ENCODE results near the gene TMEM51.

Gene TMEM51

DNA sequence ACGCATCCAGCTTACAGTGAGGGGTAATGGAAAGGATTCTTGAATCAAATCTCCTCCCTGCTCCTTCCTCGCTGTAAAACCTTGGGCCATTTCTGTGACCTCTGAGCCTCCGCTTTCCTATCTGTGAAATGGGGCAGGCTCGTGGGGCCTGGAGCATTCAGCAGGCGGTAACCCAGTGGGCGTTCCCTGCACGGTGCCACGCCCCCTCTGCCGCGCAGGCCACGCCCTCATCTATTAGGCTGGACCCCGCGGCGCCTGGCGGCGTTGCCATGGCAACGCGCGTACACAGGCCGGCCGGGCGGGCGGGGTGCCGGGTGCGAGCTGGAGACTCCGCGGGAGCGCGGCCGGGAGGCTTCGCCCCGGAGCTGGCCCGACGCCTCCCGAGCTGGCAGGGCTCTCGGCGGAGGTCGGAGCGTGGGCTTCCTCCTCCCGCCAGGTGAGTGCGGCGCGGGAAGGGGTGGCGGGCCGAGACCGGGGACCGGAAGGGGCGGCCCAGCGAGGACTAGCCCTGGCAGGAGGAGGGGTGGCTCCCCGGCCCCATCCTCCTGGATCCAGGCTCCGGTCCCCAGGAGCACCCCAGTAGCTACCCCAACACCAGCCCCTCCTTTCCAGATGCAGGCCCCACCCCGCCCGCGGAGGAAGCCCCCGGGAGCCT is 93.5 kb downstream of the TMEM51 start, which contains the start of gene FHAD1:
Gene FHAD1, plus strand, starts transcription at position 264 of the 655 bp plus-strand sequence. CDS start 4,562 bp downstream, outside the sequence.
- DNase-seq (ENCODE audit: low spot score): peak; percentile 56

DNA sequence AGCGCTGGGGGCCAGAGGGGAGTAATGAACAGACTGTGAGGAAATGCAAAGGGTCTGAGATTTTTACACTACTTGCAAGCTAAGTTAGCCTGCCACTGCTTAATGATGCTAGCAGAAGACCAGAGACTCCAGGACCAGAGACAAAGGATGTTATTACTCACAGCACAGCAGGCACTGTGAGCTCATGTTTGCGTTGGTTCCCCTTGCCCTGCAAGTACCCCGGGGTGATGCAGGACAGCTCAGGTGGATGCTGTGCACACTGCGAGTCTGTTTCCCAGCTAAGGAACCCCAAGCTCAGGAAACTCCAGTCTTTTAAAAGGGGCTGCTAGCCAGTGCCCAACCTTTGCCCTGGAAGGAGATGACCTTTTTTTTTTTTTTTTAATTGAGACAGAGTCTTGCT is 94.7 kb downstream of the TMEM51 start:
- DNase-seq (ENCODE audit: low spot score): no peak

DNA sequence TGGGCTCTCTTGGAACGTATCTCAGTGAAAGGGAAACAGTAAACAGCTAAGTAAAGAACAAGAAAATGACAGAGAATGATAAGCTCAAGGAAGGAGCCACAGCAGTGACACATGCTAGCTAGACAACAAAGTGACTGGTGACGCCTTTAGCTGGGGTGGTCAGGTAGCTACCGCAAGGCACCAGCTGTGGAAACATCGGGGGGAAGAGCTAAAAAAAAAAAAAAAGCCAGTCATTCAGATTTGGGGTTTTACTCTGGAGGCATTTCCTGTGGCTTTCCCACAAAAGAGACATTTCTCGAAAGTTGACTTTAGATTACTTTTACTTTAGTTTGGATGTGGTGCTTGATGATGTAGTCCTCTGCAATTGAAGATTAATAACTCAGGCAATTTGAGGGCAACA is 95.5 kb downstream of the TMEM51 start:
- DNase-seq (ENCODE audit: low spot score): no peak

DNA sequence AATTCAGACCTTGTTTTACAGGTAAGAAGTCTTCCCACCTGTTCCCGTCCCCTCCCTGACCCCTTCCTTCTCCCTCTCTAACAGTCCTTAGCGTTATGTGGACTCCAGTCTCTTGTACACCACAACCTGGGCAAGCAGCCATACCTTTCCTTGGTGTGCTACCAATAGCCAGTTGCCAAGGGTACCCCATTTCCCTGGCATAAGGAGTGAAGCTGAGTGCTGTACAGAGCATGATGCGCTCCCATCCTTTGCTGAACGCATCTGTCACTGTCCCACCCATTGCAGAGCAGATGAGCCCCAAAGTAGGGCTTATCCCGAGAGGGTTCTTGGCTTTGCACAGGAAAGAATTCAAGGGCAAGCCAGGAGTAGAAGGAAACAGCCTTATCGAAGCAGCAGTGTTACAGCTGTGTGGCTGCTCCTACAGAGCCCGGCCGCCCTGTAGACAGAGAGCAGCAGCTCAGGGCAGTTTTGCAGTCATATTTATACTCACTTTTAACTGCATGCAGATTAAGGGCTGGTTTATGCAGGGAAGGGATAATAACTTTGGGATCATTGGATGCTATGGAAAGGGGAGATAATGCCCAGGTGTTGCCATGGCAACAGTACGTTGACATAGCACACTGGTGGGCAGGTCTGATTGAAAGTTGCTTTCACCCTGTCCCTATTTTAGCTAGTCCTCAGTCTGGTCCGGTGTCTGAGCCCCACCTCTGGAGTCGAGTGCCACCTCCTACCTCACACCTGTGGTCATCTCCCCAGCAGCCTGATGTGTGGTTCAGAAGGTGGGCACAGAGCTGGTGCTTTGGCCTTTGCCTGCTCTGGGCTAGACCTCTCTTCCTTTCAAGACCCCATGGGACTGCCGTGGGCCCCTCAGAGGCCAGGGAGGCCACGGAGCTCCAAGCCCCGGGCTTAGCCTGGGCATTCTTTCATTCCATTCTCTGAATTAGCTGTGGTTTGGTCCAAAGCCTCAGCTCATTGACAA is 98.6 kb downstream of the TMEM51 start:
- no peak for DNase-seq (ENCODE audit: low spot score)

DNA sequence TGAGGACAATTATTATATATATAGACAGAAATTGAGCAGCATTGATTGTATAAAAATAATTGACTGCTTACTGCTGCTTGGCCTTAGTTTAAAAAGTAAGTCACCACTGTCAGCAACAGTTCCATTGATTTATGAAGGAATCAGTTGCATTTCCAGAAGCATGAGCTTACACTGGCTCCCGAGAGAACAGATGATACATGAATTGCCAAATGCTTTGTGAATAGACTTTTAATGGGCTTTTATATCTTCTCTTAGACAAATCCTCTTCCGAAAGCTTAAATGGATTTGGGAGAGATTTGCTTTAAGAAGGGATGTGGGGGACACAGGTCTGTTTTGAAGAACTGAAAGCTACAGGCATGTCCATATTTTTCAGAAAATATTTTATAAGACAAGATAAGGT is 101.0 kb downstream of the TMEM51 start:
- no peak for DNase-seq (ENCODE audit: low spot score)

DNA sequence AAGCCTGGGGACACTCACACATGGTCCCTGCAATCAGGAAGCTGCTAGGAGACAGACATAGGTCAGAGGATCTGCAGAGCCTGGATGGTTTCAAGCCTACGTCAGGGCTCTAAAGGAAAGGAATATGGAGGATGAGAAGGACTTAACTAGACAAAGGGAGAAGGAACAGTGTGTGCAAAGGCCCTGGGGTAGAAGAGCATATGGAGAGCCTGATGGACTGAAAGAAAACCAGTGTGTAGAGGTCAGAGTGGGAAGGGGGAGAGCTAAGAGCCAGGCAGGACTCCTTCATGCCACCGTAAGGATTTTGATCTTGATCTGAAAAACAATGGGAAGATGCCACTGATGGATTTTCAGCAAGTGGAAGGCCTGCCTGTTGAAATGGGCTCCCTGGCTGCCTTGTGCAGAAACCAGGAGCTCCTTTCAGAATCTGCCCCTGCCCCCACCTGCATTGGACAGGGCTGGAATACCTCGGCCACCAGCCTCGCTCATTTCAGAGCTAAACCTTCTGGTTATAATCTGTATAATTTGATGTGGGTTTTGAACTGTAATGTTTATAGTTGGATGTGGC is 102.1 kb downstream of the TMEM51 start:
- DNase-seq (ENCODE audit: low spot score): no peak

DNA sequence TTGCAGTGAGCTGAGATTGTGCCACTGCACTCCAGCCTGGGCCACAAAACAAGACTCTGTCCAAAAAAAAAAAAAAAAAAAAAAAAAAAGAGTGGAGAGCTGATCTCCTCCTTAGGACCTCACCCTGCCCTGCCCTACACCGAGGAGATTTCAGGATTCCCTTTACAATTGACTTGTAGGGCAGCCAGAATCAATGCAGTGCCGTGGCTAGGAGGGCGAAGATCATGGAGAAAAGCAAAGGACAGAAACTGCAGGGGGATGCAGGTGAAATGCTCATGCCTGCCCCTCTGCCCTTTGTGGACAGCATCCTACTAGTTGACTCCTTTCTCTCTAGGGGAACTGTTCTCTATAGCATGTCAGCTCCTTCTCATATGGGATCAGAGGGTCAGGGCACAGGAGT is 103.0 kb downstream of the TMEM51 start:
- no peak for DNase-seq (ENCODE audit: low spot score)

DNA sequence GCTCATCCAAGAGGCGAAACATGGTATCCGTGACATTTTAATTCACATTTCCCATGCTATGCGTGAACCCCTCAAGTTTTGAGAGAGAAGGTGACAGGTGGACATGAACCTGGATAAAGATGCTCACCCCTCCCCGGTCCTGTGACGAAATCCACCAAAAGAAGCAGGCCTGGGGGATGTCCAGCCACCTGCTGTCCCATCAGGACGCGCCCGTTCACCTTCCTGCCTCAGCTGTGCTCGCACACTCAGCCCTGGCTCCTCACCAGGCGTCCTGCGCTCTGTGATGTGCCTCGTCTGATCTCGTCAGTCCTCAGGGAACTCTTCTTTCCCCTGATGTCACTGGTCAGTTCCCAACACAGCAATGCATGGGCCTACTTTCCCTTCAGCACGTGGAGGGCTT is 103.8 kb downstream of the TMEM51 start:
- DNase-seq (ENCODE audit: low spot score): no peak

DNA sequence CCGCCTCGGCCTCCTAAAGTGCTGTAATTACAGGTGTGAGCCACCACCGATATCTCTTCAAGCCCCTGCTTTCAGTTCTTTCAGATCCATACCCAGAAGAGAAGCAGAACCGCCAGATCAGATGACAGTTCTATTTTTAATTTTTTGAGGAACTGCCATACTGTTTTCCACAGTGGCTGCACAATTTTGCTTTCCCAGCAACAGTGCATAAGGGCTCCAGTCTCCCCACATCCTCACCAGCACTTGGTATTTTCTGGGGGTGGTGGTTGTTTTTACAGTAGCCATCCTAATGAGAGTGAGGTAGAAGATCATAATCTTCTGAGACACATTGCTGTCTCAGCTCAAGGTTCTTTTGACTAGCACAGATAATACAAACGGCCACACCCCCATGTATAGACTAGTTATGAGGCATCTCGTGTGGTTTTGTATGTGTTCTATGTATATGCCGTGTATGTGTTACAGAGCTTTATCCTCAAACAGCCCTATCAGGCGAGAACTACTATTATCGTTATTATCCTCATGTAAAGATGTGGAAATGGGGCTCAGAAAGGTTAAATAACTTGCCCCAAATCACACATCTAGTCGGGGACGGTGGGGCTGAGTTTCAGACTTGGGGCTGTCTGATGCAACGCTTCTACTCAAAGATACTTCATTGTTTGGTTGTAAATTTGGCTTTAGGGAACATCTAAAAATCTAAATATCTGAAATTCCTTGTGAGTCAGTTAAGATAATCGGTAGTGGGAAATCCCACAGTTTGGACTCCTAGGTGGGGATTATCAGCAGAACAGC is 105.5 kb downstream of the TMEM51 start:
- no peak for DNase-seq (ENCODE audit: low spot score)

DNA sequence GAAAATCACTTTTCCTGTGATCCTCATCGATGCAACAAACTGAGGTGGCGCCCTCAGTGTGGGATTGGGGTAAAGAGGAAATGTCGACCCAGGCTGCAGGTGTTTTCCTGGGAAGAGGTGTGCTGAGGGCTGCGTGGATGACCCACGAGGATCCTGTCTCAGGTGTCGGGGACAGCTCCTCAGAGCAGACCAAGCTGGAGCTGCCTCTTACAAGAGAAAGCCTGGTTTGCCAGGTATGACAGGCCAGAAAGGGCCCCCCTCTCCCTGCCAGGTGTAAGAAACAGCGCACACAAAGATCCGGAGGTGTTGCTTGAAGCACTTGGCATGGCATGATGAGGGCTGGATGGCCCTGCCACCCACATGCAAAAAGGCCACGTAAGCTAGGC is 106.1 kb downstream of the TMEM51 start:
- DNase-seq (ENCODE audit: low spot score): no peak

DNA sequence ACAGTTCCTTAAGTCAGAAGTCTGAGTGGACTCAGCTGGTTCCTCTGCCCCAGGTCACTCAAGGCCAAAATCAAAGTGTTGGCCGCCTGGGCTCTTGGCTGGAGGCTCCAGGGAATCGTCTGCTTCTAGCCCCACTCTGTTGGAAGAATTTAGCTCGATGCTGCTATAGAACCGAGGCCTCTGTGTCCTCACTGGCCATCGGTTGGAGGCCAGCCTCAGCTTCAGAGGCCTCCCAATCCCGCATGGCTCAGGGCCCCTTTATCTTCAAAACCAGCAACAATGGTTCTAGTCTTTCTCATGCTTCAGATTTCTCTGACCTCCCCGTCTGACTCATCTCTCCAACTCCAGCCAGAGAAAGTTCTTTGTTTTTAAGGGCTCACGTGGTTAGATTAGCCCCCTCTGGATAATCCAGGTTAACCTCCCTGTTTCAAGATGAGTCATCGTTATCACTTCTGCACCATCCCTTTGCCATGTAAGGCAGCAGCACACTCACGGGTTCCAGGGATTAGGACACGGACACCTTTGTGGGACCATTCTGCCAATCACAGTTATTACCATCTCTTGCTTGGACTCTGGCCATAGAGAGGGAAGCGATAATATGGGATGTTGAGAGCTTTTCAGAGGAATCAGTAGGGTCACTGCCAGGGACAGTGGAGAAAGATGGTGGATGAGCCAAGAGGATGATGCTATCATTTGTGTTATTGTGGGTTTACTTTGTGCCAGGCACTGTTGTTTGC is 107.0 kb downstream of the TMEM51 start:
- no peak for DNase-seq (ENCODE audit: low spot score)

DNA sequence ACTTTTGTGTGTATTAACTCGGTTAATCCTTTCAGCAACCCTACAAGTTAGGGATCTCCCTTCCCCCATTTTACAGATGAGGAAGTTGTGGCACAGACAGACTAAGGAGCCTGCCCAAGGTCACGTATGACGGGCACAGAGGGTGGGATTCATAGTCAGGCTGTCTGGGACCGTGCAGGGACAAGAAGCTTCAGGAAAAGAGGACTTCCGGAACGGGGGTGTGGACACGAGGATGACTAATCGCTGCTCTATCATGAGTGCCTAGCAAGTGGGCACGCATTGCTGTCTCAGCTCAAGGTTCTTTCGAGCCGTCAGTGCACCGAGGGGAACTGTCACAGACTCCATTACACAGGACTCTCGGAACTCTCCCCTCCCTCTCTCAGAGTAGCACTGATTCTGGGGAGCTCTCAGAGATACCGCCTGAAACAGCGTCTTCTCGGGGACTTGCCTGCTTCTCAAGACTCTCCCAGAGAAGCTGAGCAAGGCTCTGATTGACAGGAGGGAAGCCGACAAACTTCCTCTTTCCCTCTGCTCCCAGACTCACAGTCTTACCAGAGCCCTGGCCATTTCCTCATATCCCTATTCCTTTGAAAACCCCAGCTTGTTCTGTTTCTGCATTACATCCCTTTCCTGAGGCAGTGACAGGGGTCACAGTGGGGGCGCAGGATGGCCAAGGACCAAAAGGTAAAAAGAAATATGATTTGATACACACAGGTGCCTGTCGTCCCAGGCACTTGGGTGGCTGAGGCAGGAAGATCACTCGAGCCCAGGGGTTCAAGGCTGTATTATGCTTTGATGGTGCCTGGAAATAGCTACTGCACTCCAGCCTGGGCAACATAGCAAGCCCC is 107.8 kb downstream of the TMEM51 start:
- DNase-seq (ENCODE audit: low spot score): no peak

DNA sequence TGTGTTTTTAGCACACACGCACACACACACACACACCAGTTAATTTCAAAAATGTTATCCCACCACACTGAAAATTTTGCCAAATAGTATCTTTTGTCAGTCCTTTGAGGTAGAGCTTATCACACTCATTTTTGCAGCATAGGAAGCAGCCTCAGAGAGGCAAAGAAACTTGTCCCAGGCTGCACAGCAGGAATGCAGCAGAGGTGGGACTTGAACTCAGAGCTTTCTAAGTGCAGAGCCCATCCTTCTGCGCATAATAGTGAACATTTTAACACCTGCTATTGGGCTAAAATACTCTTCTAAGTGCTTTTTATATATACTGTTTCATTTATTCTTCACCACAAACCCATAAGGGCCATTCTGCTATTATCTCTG is 108.4 kb downstream of the TMEM51 start:
- DNase-seq (ENCODE audit: low spot score): no peak

DNA sequence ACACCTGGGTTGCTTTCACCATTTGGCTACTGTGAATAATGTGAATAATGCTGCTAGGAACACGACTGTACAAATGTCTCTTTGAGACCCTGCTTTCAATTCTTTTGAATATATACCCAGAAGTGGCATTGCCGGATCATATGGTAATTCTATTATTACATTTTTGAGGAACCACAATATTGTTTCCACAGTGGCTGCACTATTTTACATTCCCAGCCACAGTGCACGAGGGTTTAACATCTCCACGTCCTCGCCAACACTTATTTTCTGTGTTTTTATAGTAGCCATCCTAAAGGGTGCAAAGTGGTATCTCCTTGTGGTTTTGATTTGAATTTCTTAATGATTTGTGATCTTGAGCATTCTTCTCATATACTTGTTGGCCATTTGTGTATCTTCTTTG is 109.2 kb downstream of the TMEM51 start:
- DNase-seq (ENCODE audit: low spot score): no peak

DNA sequence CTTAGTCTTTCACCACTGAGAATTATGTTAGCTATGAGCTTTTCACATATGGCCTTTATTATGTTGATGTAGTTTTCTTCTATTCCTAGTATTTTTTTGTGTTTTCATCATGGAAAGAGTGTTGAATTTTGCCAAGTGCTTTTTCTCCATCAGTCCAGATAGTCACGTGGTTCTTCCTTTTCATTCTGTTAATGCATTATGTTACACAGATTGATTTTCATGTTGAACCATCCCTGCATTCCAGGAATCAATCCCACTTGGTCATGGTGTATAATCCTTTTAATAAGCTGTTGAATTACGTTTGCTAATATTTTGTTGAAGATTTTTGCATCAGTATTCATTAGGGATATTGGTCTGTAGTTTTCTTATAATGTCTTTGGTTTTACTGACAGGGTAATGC is 111.2 kb downstream of the TMEM51 start:
- DNase-seq (ENCODE audit: low spot score): no peak
